ENCODE data around the gene RRAGC. TPM values are rescaled to one million over a fixed set of nuclear protein-coding genes. Genes with fewer than 3 reads are reported as not detected.
"Not testable (repeated sequence)": the region's sequence is repeated elsewhere in the genome, so short reads cannot be mapped to it uniquely, and the experiment has no call there.

The RRAGC gene
- polyA plus RNA-seq, 1 donor from 2014 or later, result 23.6 TPM

DNA sequence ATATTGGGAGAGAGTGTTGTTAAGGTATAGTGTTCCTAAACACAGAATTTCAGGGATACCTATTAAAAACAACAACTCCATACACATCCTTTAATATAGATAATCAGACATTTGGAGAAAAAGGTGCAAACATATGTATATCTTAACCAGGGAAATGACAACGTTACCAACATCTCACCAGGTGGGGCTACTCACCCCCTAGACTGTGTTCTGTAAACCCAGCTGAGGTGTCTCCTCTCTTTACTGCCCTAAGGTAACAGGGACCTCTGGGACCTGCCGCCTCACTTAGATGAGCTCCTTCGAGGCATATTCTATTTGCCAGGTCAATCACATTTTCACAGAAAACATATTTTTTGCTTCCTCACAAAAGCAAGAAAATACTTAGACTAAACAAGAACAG lies 13.4 kb downstream of the RRAGC start:
- H2AFZ ChIP-seq (ENCODE audit: low read depth, low read length), result no peak overlapping the region
- no peak overlapping the region for H3K4me2 ChIP-seq (ENCODE audit: low read length)
- no peaks in the 10 kb centered on the region for H4K20me1 ChIP-seq (ENCODE audit: insufficient read depth)
- H3K79me2 ChIP-seq (replicated peaks; ENCODE audit: insufficient read depth, low read length), result no peaks in the 10 kb centered on the region
- no peaks in the 10 kb centered on the region for H3K27me3 ChIP-seq (ENCODE audit: insufficient read depth, low read depth, low read length)
- TF ChIP-seq RAD21 (conservative IDR thresholded peaks at IDR 0.05) (no peak), POLR2AphosphoS5 (IDR thresholded peaks at IDR 0.05) (no peak), TAF1 (IDR thresholded peaks at IDR 0.05; ENCODE audit: low read depth) (no peak)
- TF ChIP-seq, protein P1, sequence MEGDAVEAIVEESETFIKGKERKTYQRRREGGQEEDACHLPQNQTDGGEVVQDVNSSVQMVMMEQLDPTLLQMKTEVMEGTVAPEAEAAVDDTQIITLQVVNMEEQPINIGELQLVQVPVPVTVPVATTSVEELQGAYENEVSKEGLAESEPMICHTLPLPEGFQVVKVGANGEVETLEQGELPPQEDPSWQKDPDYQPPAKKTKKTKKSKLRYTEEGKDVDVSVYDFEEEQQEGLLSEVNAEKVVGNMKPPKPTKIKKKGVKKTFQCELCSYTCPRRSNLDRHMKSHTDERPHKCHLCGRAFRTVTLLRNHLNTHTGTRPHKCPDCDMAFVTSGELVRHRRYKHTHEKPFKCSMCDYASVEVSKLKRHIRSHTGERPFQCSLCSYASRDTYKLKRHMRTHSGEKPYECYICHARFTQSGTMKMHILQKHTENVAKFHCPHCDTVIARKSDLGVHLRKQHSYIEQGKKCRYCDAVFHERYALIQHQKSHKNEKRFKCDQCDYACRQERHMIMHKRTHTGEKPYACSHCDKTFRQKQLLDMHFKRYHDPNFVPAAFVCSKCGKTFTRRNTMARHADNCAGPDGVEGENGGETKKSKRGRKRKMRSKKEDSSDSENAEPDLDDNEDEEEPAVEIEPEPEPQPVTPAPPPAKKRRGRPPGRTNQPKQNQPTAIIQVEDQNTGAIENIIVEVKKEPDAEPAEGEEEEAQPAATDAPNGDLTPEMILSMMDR (IDR thresholded peaks at IDR 0.05; ENCODE audit: poor library complexity, severe bottlenecking), result no peak
- no peaks in the 10 kb centered on the region for H3K9me3 ChIP-seq (ENCODE audit: low read length)
- H3K4me3 ChIP-seq (ENCODE audit: low read length), result no peak overlapping the region
- no peaks in the 10 kb centered on the region for H3F3A ChIP-seq (ENCODE audit: insufficient read depth, low read length, poor library complexity, severe bottlenecking)
- no peaks in the 10 kb centered on the region for H3K9me2 ChIP-seq (ENCODE audit: insufficient read depth, low read length)
- H3K9ac ChIP-seq (ENCODE audit: low read length), result no peak overlapping the region
- H3K36me3 ChIP-seq (ENCODE audit: insufficient read depth, low read length), result peaks cover 7% of the 10 kb centered on the region
- H3K27ac ChIP-seq (ENCODE audit: low read length), result no peak overlapping the region

GRCh38 chr1:38845088-38845487 lies 14.5 kb downstream of the RRAGC start:
- H3K27me3 ChIP-seq (ENCODE audit: insufficient read depth, low read depth, low read length); H3K9ac ChIP-seq (ENCODE audit: low read length); H3K79me2 ChIP-seq (replicated peaks; ENCODE audit: insufficient read depth, low read length); H3K36me3 ChIP-seq (ENCODE audit: insufficient read depth, low read length); H3K4me2 ChIP-seq (ENCODE audit: low read length); H3K9me3 ChIP-seq (ENCODE audit: low read length); H3K9me2 ChIP-seq (ENCODE audit: insufficient read depth, low read length); H4K20me1 ChIP-seq (ENCODE audit: insufficient read depth); H2AFZ ChIP-seq (ENCODE audit: low read depth, low read length); H3F3A ChIP-seq (ENCODE audit: insufficient read depth, low read length, poor library complexity, severe bottlenecking); H3K4me3 ChIP-seq (ENCODE audit: low read length); H3K27ac ChIP-seq (ENCODE audit: low read length): not testable (repeated sequence)

DNA sequence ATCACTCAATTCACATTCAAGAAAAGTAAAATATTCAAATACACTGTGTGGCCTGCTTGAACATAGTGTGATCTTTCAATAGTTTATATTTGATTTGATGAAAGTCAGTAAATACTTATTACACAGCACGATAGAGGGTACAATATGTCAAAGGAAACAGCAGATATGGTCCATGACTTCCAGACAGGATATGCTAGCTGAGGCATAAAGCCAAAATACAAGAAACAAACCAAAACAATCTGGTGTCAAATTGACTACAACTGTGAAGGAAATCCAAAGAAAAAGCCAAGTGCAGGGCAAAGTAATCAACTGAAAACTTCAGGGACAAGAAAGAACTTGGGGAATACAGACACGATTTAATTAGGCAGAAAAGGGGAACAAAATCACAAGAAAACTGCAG lies 19.3 kb downstream of the RRAGC start:
- Histone ChIP-seq H2AFZ (ENCODE audit: low read depth, low read length) (no peak overlapping the region), H3K4me2 (ENCODE audit: low read length) (no peak overlapping the region), H3K79me2 (replicated peaks; ENCODE audit: insufficient read depth, low read length) (no peaks in the 10 kb centered on the region), H3K27me3 (ENCODE audit: insufficient read depth, low read depth, low read length) (no peaks in the 10 kb centered on the region), H3K27ac (ENCODE audit: low read length) (no peak overlapping the region), H3K9me3 (ENCODE audit: low read length) (no peaks in the 10 kb centered on the region), H3F3A (ENCODE audit: insufficient read depth, low read length, poor library complexity, severe bottlenecking) (no peaks in the 10 kb centered on the region), H3K9ac (ENCODE audit: low read length) (no peak overlapping the region), H3K36me3 (ENCODE audit: insufficient read depth, low read length) (peaks cover 5% of the 10 kb centered on the region), H3K4me3 (ENCODE audit: low read length) (no peak overlapping the region), H4K20me1 (ENCODE audit: insufficient read depth) (no peaks in the 10 kb centered on the region), H3K9me2 (ENCODE audit: insufficient read depth, low read length) (no peaks in the 10 kb centered on the region)
- no peak for TF ChIP-seq RAD21 (conservative IDR thresholded peaks at IDR 0.05)
- TF ChIP-seq, protein P1 (IDR thresholded peaks at IDR 0.05; ENCODE audit: poor library complexity, severe bottlenecking), result no peak
- TF ChIP-seq EP300 (conservative IDR thresholded peaks at IDR 0.05; ENCODE audit: poor library complexity, severe bottlenecking), result no peak
- no peak for TF ChIP-seq REST (IDR thresholded peaks at IDR 0.05; ENCODE audit: borderline replicate concordance)
- no peak for TF ChIP-seq SMC3 (conservative IDR thresholded peaks at IDR 0.05; ENCODE audit: poor library complexity)
- no peak for TF ChIP-seq TAF1 (IDR thresholded peaks at IDR 0.05; ENCODE audit: low read depth)
- TF ChIP-seq POLR2AphosphoS5 (IDR thresholded peaks at IDR 0.05), result no peak
- TF ChIP-seq MXI1 (conservative IDR thresholded peaks at IDR 0.05; ENCODE audit: poor library complexity, severe bottlenecking), result no peak
- TF ChIP-seq EZH2 (IDR thresholded peaks at IDR 0.05; ENCODE audit: borderline replicate concordance, insufficient read depth, low read length, poor library complexity, severe bottlenecking), result no peak
